ENCODE data around the gene LTBP2. TPM values are rescaled to one million over a fixed set of nuclear protein-coding genes. Genes with fewer than 3 reads are reported as not detected.

LTBP2 gene
- total RNA-seq, 2 donors from 2014 or later, result 0.25 to 0.84 TPM

DNA sequence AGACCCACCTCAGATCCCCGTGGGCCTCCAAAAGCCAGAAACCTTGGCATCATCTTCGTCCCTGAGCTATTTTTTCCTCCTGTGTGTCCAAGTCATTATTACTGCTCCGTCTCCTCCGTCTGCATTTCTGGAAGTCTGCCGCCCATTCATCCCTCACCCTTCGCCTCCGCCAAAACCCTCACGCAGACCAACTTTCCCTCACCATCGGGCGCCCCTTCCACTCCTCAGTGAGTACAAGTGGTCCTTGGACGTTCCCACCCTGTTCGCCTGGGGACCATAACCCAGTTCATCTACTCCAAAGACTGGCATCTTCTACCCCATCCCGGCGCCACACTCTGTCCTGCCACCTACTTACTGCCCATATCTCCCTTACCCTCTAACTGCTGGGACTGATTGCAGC, 3.7 kb upstream of the LTBP2 start:
- peak overlapping the region in 1 of 2 donors; percentile 3 for H3K4me3 Mint-ChIP-seq
- peaks cover 48% of the 10 kb centered on the region for H3K27me3 Mint-ChIP-seq (ENCODE audit: low read depth)
- ATAC-seq (replicated peaks in 1 of 2), result no peak
- peaks cover 73% of the 10 kb centered on the region for H3K4me1 Mint-ChIP-seq (ENCODE audit: low read depth)
- no peak overlapping the region for H3K27ac Mint-ChIP-seq
- H3K9me3 Mint-ChIP-seq, result no peaks in the 10 kb centered on the region
- H3K36me3 Mint-ChIP-seq (ENCODE audit: insufficient read depth in 2 of 2), result peaks cover 0 to 2% of the 10 kb centered on the region in 2 donors
- DNase-seq, result no peak

GRCh38 chr14:74614508-74615495, 2.8 kb upstream of the LTBP2 start:
- DNase-seq (peak in 1 of 2 donors; percentile 24), ATAC-seq (replicated peaks in 1 of 2) (no peak)
- Mint-ChIP-seq H3K36me3 (ENCODE audit: insufficient read depth in 2 of 2) (no peaks in the 10 kb centered on the region), H3K9me3 (no peaks in the 10 kb centered on the region), H3K4me3 (no peak overlapping the region), H3K27ac (no peak overlapping the region), H3K4me1 (ENCODE audit: low read depth) (peaks cover 65% of the 10 kb centered on the region), H3K27me3 (ENCODE audit: low read depth) (peaks cover 48% of the 10 kb centered on the region)

DNA sequence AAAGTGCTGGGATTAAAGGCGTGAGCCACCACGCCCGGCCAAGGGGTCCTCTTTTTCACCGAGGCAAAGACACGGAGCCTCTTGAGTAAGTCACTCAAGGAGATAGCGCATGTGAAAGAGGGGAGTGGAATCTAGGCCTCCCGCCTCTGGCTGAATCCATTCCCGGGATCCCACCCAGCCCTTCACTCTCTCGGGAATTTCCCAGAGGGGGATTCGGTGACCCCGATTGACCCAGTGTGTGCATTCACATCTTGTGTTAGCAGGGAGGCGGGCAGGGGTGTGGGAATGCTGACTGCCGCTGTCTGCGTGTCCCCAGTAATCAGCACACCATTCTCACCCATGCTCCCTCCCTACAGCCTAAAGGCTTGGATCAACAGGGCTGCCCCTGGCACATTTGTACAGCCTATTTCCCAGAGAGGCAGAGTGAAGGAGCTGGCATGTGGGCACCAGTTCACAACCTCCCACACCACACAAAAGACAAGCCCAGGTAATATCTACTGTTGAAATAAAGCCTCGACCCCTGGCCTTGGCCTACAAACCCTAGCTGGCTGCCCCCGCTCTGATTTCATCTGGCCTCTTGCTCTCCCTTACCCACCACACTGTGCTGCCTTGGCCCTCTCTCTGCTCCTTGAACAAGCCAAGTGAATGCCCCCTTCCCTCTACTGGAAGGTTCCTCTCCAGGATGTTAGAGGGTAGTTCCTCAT, 1.3 kb upstream of the LTBP2 start:
- H3K27ac Mint-ChIP-seq, result no peak overlapping the region
- no peaks in the 10 kb centered on the region for H3K9me3 Mint-ChIP-seq
- no peak for DNase-seq
- peaks cover 62% of the 10 kb centered on the region for H3K4me1 Mint-ChIP-seq (ENCODE audit: low read depth)
- ATAC-seq (replicated peaks in 1 of 2), result no peak
- peak overlapping the region; percentile 33 to 71 for H3K4me3 Mint-ChIP-seq
- H3K27me3 Mint-ChIP-seq (ENCODE audit: low read depth), result peaks cover 50% of the 10 kb centered on the region
- H3K36me3 Mint-ChIP-seq (ENCODE audit: insufficient read depth in 2 of 2), result no peaks in the 10 kb centered on the region

GRCh38 chr14:74612350-74613021, 449 bp upstream of the LTBP2 start:
- Mint-ChIP-seq H3K9me3 (no peaks in the 10 kb centered on the region), H3K4me3 (peak overlapping the region; percentile 82 to 87), H3K27me3 (ENCODE audit: low read depth) (peaks cover 50% of the 10 kb centered on the region), H3K27ac (no peak overlapping the region), H3K4me1 (ENCODE audit: low read depth) (peaks cover 53% of the 10 kb centered on the region), H3K36me3 (ENCODE audit: insufficient read depth in 2 of 2) (no peaks in the 10 kb centered on the region)
- DNase-seq (peak; percentile 88 to 95), ATAC-seq (replicated peaks in 1 of 2) (peak; percentile 89)

GRCh38 chr14:74610866-74611649, 979 bp downstream of the LTBP2 start:
- Mint-ChIP-seq H3K36me3 (ENCODE audit: insufficient read depth in 2 of 2) (no peaks in the 10 kb centered on the region), H3K27me3 (ENCODE audit: low read depth) (peaks cover 44% of the 10 kb centered on the region), H3K9me3 (no peaks in the 10 kb centered on the region), H3K27ac (no peak overlapping the region), H3K4me1 (ENCODE audit: low read depth) (peaks cover 39% of the 10 kb centered on the region), H3K4me3 (peak overlapping the region; percentile 16 to 41)
- ATAC-seq (replicated peaks in 1 of 2) (no peak), DNase-seq (no peak)

GRCh38 chr14:74610199-74610865, 1.7 kb downstream of the LTBP2 start:
- no peaks in the 10 kb centered on the region for H3K36me3 Mint-ChIP-seq (ENCODE audit: insufficient read depth in 2 of 2)
- peaks cover 36% of the 10 kb centered on the region for H3K27me3 Mint-ChIP-seq (ENCODE audit: low read depth)
- peak overlapping the region; percentile 14 to 52 for H3K4me3 Mint-ChIP-seq
- no peak overlapping the region for H3K27ac Mint-ChIP-seq
- H3K9me3 Mint-ChIP-seq, result no peaks in the 10 kb centered on the region
- H3K4me1 Mint-ChIP-seq (ENCODE audit: low read depth), result peaks cover 32% of the 10 kb centered on the region
- DNase-seq, result no peak
- ATAC-seq (replicated peaks in 1 of 2), result no peak

DNA sequence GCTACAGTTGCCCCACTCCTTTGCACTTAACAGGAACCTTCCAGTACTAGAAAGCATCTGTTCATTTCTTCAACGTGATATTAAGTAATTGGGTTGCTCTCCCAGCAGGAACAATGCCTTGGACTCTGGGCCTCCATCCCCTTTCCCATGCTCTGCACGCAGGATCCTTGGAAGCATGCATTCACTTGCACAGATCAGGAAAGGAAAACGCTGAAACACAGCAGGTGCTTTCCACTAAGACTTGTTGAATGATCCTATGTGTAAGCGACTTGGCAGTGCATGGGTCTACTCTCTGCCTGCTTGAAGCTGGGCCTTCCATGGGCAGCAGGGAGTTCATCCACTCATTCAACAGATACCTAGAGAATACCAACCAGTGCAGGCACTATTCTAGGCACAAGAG, 2.3 kb downstream of the LTBP2 start:
- Mint-ChIP-seq H3K4me1 (ENCODE audit: low read depth) (peaks cover 26% of the 10 kb centered on the region), H3K9me3 (no peaks in the 10 kb centered on the region), H3K36me3 (ENCODE audit: insufficient read depth in 2 of 2) (no peaks in the 10 kb centered on the region), H3K27me3 (ENCODE audit: low read depth) (peaks cover 30% of the 10 kb centered on the region), H3K4me3 (peak overlapping the region in 1 of 2 donors; percentile 14), H3K27ac (no peak overlapping the region)
- no peak for ATAC-seq (replicated peaks in 1 of 2)
- no peak for DNase-seq

- Mint-ChIP-seq H3K9me3 (no peaks in the 10 kb centered on the region), H3K4me3 (no peak overlapping the region), H3K36me3 (ENCODE audit: insufficient read depth in 2 of 2) (no peaks in the 10 kb centered on the region), H3K4me1 (ENCODE audit: low read depth) (peaks cover 19% of the 10 kb centered on the region), H3K27me3 (ENCODE audit: low read depth) (peaks cover 24% of the 10 kb centered on the region), H3K27ac (no peak overlapping the region)
- DNase-seq (peak; percentile 83 to 84), ATAC-seq (replicated peaks in 1 of 2) (peak; percentile 32 to 34)
Measured at GRCh38 chr14:74608959-74609611, 3.0 kb downstream of the LTBP2 start.

GRCh38 chr14:74606727-74607126, 5.3 kb downstream of the LTBP2 start:
- no peaks in the 10 kb centered on the region for H3K9me3 Mint-ChIP-seq
- H3K27ac Mint-ChIP-seq, result peak overlapping the region; percentile 73
- no peak overlapping the region for H3K4me3 Mint-ChIP-seq
- H3K4me1 Mint-ChIP-seq (ENCODE audit: low read depth), result peaks cover 12% of the 10 kb centered on the region
- no peak for DNase-seq
- no peaks in the 10 kb centered on the region for H3K36me3 Mint-ChIP-seq (ENCODE audit: insufficient read depth in 2 of 2)
- H3K27me3 Mint-ChIP-seq (ENCODE audit: low read depth), result peaks cover 17% of the 10 kb centered on the region
- no peak for ATAC-seq (replicated peaks in 1 of 2)

DNA sequence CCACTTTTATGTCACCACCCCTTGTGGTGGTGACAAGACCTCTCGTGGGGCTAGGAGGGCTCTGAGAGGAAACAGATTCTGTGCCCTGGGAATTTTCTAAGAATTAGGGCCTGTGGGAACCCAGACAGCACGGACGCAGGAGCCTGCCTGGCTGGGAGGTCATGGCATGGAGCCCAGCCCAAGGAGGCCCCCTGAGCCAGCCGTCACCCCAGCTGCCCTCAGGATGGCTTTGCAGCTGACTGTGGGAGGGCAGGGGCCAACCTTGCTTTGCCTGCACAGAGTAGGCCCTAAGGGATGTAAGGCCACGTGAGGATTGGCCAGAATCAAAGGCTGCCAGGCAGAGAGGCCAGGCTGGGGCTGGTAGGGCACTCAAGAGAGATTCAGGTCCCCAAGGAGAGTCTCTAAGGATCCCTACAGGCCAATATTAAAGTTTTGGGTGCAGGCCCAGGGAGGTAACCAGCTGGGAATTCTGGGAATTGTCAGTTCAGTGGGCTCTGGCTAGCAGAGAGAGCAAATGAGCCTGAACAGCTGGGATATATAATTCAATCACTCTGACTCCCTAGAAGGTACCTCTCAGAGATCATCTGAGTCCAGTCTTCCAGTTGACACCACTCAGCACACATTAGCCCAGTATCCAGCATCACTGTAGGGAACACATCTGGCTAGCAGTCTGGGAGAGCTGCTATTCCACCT, 6.4 kb downstream of the LTBP2 start:
- Mint-ChIP-seq H3K27ac (no peak overlapping the region), H3K4me3 (no peak overlapping the region), H3K4me1 (ENCODE audit: low read depth) (peaks cover 12% of the 10 kb centered on the region), H3K27me3 (ENCODE audit: low read depth) (peaks cover 12% of the 10 kb centered on the region), H3K9me3 (no peaks in the 10 kb centered on the region), H3K36me3 (ENCODE audit: insufficient read depth in 2 of 2) (no peaks in the 10 kb centered on the region)
- DNase-seq, result no peak
- no peak for ATAC-seq (replicated peaks in 1 of 2)

GRCh38 chr14:74604911-74605310, 7.1 kb downstream of the LTBP2 start:
- Mint-ChIP-seq H3K9me3 (no peaks in the 10 kb centered on the region), H3K27ac (no peak overlapping the region), H3K4me1 (ENCODE audit: low read depth) (peaks cover 11% of the 10 kb centered on the region), H3K36me3 (ENCODE audit: insufficient read depth in 2 of 2) (no peaks in the 10 kb centered on the region), H3K4me3 (no peak overlapping the region), H3K27me3 (ENCODE audit: low read depth) (peaks cover 5% of the 10 kb centered on the region)
- no peak for ATAC-seq (replicated peaks in 1 of 2)
- DNase-seq, result no peak

Data from activated T-cell treated with anti-CD3 and anti-CD28 coated beads, Interleukin-2, amount 50 U/mL, for 72 hours (primary cell).